Measurements from ENCODE around the gene TDRD9. TPM values are rescaled to one million over a fixed set of nuclear protein-coding genes. Genes with fewer than 3 reads are reported as not detected.

The TDRD9 gene
- total RNA-seq, 1 experiment from 2014 or later: not detected

DNA sequence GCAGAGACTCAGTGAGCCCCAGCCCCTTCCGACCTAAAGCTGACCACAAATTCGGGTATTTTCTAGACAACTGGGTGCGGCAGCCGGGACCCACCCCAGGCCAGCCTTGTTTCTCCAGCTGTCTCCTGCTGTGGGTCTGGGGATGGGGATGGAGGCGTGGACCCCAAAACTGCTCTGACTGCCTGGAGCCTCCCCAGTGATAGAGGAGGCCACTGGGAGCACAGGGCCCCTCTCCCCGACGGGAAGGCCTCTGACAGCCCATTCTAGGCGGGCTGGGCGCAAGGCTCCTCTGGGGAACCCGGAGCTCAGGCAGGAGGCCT lies 38.2 kb upstream of the TDRD9 start:
- H3K4me3 ChIP-seq: no peak overlapping the region
- no peaks in the 10 kb centered on the region for H3K9me3 ChIP-seq
- no peak for DNase-seq
- no peaks in the 10 kb centered on the region for H3K27me3 ChIP-seq
- H3K36me3 ChIP-seq: no peaks in the 10 kb centered on the region

GRCh38 chr14:103890821-103891666 lies 37.2 kb upstream of the TDRD9 start:
- Histone ChIP-seq H3K4me3 (no peak overlapping the region), H3K36me3 (no peaks in the 10 kb centered on the region), H3K9me3 (no peaks in the 10 kb centered on the region), H3K27me3 (no peaks in the 10 kb centered on the region)
- DNase-seq: no peak

- Histone ChIP-seq H3K27me3 (no peaks in the 10 kb centered on the region), H3K9me3 (no peaks in the 10 kb centered on the region), H3K36me3 (no peaks in the 10 kb centered on the region), H3K4me3 (no peak overlapping the region)
- no peak for DNase-seq
Observed at GRCh38 chr14:103891667-103892215, 36.5 kb upstream of the TDRD9 start.

- H3K27me3 ChIP-seq: no peaks in the 10 kb centered on the region
- no peaks in the 10 kb centered on the region for H3K36me3 ChIP-seq
- DNase-seq: no peak
- H3K9me3 ChIP-seq: no peaks in the 10 kb centered on the region
- H3K4me3 ChIP-seq: no peak overlapping the region
Observed at GRCh38 chr14:103892247-103892646, 36.0 kb upstream of the TDRD9 start.

DNA sequence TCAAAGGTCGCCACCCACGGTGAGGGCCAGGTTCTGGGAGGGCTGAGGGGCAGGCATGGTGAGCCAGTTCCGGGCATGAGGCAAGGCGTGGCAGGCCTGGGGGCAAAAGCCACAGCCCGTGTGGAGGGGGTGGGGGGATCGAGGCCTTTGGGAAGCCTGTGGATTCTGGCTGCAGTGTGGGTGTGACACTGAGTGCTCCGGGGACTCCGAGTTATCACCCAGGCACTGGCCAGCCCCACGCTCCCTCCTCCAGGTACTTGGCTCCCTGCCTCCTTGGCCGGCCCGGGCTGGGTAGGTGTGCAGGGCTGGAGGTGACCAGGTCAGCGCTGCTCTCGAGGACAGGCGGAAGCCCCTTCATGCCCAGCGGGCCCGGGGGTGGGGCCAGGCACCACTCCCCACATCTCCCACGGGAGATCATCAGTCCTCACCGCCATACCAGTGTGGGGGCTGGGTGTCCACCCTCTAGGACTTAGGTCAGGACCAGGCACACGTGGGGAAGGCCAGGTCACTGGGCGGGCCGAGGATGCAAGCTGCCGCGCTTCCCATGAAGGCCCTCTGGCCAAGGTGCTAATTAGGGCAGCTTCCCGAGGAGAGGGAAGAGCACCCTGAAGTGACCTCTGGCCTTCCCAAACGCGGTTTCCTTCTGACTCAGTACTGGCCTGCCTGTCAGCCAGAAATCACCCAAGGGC lies 34.1 kb upstream of the TDRD9 start:
- no peaks in the 10 kb centered on the region for H3K9me3 ChIP-seq
- no peaks in the 10 kb centered on the region for H3K36me3 ChIP-seq
- H3K4me3 ChIP-seq: no peak overlapping the region
- H3K27me3 ChIP-seq: no peaks in the 10 kb centered on the region
- DNase-seq: no peak

GRCh38 chr14:103894723-103895059 lies 33.6 kb upstream of the TDRD9 start:
- DNase-seq: no peak
- no peaks in the 10 kb centered on the region for H3K9me3 ChIP-seq
- H3K4me3 ChIP-seq: no peak overlapping the region
- H3K27me3 ChIP-seq: no peaks in the 10 kb centered on the region
- H3K36me3 ChIP-seq: no peaks in the 10 kb centered on the region

DNA sequence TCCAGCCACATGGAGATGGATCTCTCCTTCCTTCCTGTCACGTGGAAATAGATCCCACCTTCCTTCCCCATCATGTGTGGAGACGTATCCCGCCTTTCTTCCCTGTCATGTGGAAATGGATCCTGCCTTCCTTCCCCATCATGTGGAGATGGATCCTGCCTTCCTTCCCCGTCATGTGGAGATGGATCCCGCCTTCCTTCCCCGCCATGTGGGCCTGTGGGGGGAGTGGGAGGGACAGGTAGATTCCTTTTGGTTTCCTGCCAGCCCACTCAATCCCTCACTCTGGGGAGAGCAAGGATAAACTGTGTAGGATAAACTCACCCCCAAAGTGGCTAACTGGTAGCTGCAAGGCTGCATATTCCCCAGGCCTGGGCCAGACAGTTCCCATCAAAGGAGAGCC lies 31.7 kb upstream of the TDRD9 start:
- H3K9me3 ChIP-seq: no peaks in the 10 kb centered on the region
- no peaks in the 10 kb centered on the region for H3K27me3 ChIP-seq
- no peak for DNase-seq
- H3K4me3 ChIP-seq: no peak overlapping the region
- H3K36me3 ChIP-seq: no peaks in the 10 kb centered on the region

- H3K4me3 ChIP-seq: no peak overlapping the region
- DNase-seq: no peak
- no peaks in the 10 kb centered on the region for H3K36me3 ChIP-seq
- H3K9me3 ChIP-seq: no peaks in the 10 kb centered on the region
- no peaks in the 10 kb centered on the region for H3K27me3 ChIP-seq
Observed at GRCh38 chr14:103897075-103897947, 30.9 kb upstream of the TDRD9 start.

- H3K9me3 ChIP-seq: no peaks in the 10 kb centered on the region
- no peak for DNase-seq
- no peak overlapping the region for H3K4me3 ChIP-seq
Observed at GRCh38 chr14:103898204-103898603, 30.1 kb upstream of the TDRD9 start.

GRCh38 chr14:103898711-103899110 lies 29.5 kb upstream of the TDRD9 start:
- Histone ChIP-seq H3K27me3 (no peaks in the 10 kb centered on the region), H3K9me3 (no peaks in the 10 kb centered on the region), H3K4me3 (no peak overlapping the region), H3K36me3 (no peaks in the 10 kb centered on the region)
- DNase-seq: no peak

More at GRCh38 chr14:103898204-103898603, 30.1 kb upstream of the TDRD9 start:
- Histone ChIP-seq H3K27me3 (no peaks in the 10 kb centered on the region), H3K36me3 (no peaks in the 10 kb centered on the region)

DNA sequence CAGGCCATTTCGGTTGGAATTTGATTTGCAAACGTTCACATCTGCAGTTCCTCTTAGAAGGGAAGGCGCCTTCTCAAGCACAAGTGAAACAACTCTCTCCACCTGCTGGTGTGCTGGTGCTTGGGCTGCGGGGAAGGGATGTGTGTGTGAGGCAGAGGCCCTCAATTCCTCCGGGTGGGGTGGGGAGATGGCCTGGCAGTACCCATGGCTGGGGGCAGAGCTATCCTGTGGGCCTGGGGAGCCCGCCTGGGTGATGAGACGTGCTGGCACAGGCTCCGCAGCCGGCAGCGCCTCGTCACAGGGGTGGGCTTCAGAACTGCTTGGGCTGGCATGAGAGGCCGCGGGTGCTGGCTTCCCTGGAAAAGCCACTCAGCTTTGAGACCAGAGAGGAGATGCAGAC lies 28.9 kb upstream of the TDRD9 start:
- Histone ChIP-seq H3K9me3 (no peaks in the 10 kb centered on the region), H3K36me3 (no peaks in the 10 kb centered on the region), H3K27me3 (no peaks in the 10 kb centered on the region), H3K4me3 (no peak overlapping the region)
- DNase-seq: no peak

- Histone ChIP-seq H3K27me3 (no peaks in the 10 kb centered on the region), H3K36me3 (no peaks in the 10 kb centered on the region), H3K9me3 (no peaks in the 10 kb centered on the region), H3K4me3 (no peak overlapping the region)
- no peak for DNase-seq
Observed at GRCh38 chr14:103899833-103900232, 28.4 kb upstream of the TDRD9 start.

GRCh38 chr14:103904493-103905107 lies 23.7 kb upstream of the TDRD9 start:
- no peak for DNase-seq
- no peaks in the 10 kb centered on the region for H3K9me3 ChIP-seq
- no peaks in the 10 kb centered on the region for H3K27me3 ChIP-seq
- no peak overlapping the region for H3K4me3 ChIP-seq
- H3K36me3 ChIP-seq: no peaks in the 10 kb centered on the region

- H3K36me3 ChIP-seq: no peaks in the 10 kb centered on the region
- no peak for DNase-seq
- H3K9me3 ChIP-seq: no peaks in the 10 kb centered on the region
- no peaks in the 10 kb centered on the region for H3K27me3 ChIP-seq
- no peak overlapping the region for H3K4me3 ChIP-seq
Observed at GRCh38 chr14:103905842-103906456, 22.3 kb upstream of the TDRD9 start.

DNA sequence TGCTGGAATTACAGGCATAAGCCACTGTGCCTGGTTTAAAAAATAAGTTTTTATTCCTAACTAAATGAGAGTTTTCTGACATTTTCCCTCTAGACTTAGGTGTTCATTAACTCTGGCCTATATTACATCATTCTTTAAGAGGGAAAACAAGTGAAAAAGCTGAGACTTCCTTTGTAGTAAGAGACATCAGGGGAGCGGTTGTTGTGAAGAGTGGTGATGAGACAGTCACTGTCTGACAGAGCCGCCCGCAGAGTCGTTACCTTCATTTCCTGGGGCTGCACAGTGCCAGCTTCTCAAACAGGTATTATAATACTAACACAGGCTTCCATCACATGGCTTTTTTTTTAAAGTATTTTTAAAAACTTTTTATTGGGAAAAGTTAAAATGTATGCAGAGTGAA lies 19.7 kb upstream of the TDRD9 start:
- Histone ChIP-seq H3K36me3 (no peaks in the 10 kb centered on the region; the same call in 1 of the 2 replicates), H3K27me3 (no peaks in the 10 kb centered on the region), H3K9me3 (no peaks in the 10 kb centered on the region), H3K4me3 (no peak overlapping the region)
- no peak for DNase-seq

GRCh38 chr14:103909531-103910261 lies 18.6 kb upstream of the TDRD9 start:
- Histone ChIP-seq H3K9me3 (no peaks in the 10 kb centered on the region), H3K36me3 (peaks cover 4% of the 10 kb centered on the region; the same call in 1 of the 2 replicates), H3K4me3 (no peak overlapping the region), H3K27me3 (no peaks in the 10 kb centered on the region)
- DNase-seq: no peak
